GM23338 (cell line): ENCODE measurements around the gene RAD51B. TPM values are rescaled to one million over a fixed set of nuclear protein-coding genes. Genes with fewer than 3 reads are reported as not detected.

Experiments used
- ATAC-seq: fragments of 200-7000 bp; cut with Tn5 transposase; 3 replicates; pipeline ENCODE4 v1.9.1; 2020
- DNase-seq: peaks from one replicate; pipeline ENCODE4 v3.0.0-alpha.2; 2015; ENCODE audit warnings: low spot score
- H2AFZ ChIP-seq: fragments of 200-600 bp; sonication (generic); 2 replicates; pipeline ENCODE4 v1.8.0; 2016; ENCODE audit warnings: antibody characterized with exemption, mild to moderate bottlenecking, moderate library complexity
- H3F3A ChIP-seq: fragments of 200-600 bp; sonication (generic); replicated peaks from 2 replicates; pipeline ENCODE4 v1.8.0; 2017; ENCODE audit warnings: antibody characterized with exemption, mixed run types, low read depth
- H3K27ac ChIP-seq: fragments of 200-600 bp; sonication (generic); 2 replicates; pipeline ENCODE4 v1.6.1; 2016; ENCODE audit warnings: low read depth
- H3K27me3 ChIP-seq: fragments of 200-600 bp; sonication (generic); 2 replicates; pipeline ENCODE4 v1.8.0; 2016; ENCODE audit warnings: mild to moderate bottlenecking, mixed run types, moderate library complexity; ENCODE audit not compliant: insufficient read depth
- H3K36me3 ChIP-seq: fragments of 200-600 bp; sonication (generic); 2 replicates; pipeline ENCODE4 v1.8.0; 2016; ENCODE audit warnings: mild to moderate bottlenecking; ENCODE audit not compliant: insufficient read depth
- H3K4me1 ChIP-seq: fragments of 200-600 bp; sonication (generic); 2 replicates; pipeline ENCODE4 v1.8.0; 2016; ENCODE audit warnings: mild to moderate bottlenecking, moderate library complexity; ENCODE audit not compliant: insufficient read depth
- H3K4me2 ChIP-seq: fragments of 200-600 bp; sonication (generic); 2 replicates; pipeline ENCODE4 v1.7.1; 2017; ENCODE audit warnings: mixed run types
- H3K4me3 ChIP-seq: fragments of 200-600 bp; sonication (generic); 2 replicates; pipeline ENCODE4 v1.6.1; 2016; ENCODE audit warnings: mixed run types
- H3K79me2 ChIP-seq: fragments of 200-600 bp; sonication (generic); replicated peaks from 2 replicates; pipeline ENCODE4 v1.8.0; 2017; ENCODE audit warnings: mild to moderate bottlenecking; ENCODE audit not compliant: insufficient read depth
- H3K9me2 ChIP-seq: fragments of 200-600 bp; sonication (generic); 2 replicates; pipeline ENCODE4 v1.8.0; 2017; ENCODE audit not compliant: insufficient read depth
- H4K20me1 ChIP-seq: fragments of 200-600 bp; sonication (generic); replicated peaks from 2 replicates; pipeline ENCODE4 v1.8.0; 2017; ENCODE audit warnings: mild to moderate bottlenecking; ENCODE audit not compliant: insufficient read depth
- H3K27ac Mint-ChIP-seq: 2 replicates; pipeline ENCODE4 v1.8.0; 2020; ENCODE audit warnings: inconsistent platforms, mild to moderate bottlenecking, moderate library complexity, mixed read lengths
- H3K27me3 Mint-ChIP-seq: 3 replicates; pipeline ENCODE4 v1.8.0; 2022; ENCODE audit warnings: low read depth, mild to moderate bottlenecking, moderate library complexity, mixed read lengths, inconsistent platforms; ENCODE audit not compliant: insufficient read depth, poor library complexity
- H3K36me3 Mint-ChIP-seq: 3 replicates; pipeline ENCODE4 v1.8.0; 2021; ENCODE audit warnings: low read depth, mild to moderate bottlenecking, inconsistent platforms, moderate library complexity, mixed read lengths
- H3K4me1 Mint-ChIP-seq: 3 replicates; pipeline ENCODE4 v1.8.0; 2020; ENCODE audit warnings: mild to moderate bottlenecking, inconsistent platforms, mixed read lengths
- H3K4me3 Mint-ChIP-seq: 3 replicates; pipeline ENCODE4 v1.8.0; 2021; ENCODE audit warnings: moderate library complexity, mild to moderate bottlenecking, inconsistent platforms, mixed read lengths
- H3K9me3 Mint-ChIP-seq: 3 replicates; pipeline ENCODE4 v1.8.0; 2020; ENCODE audit warnings: moderate library complexity, mild to moderate bottlenecking, inconsistent platforms, mixed read lengths
- EZH2 ChIP-seq: fragments of 200-600 bp; sonication (generic); IDR thresholded peaks from one replicate; pipeline ENCODE4 v1.8.0; 2017; ENCODE audit warnings: antibody characterized with exemption, mild to moderate bottlenecking, low read depth; ENCODE audit not compliant: unreplicated experiment
- EZH2phosphoT487 ChIP-seq: fragments of 200-600 bp; sonication (generic); IDR thresholded peaks from one replicate; pipeline ENCODE4 v1.8.1; 2018; ENCODE audit warnings: antibody characterized with exemption; ENCODE audit not compliant: unreplicated experiment
- JUNB ChIP-seq: IDR thresholded peaks from one replicate; pipeline ENCODE4 v1.6.1; 2016; ENCODE audit warnings: antibody characterized with exemption; ENCODE audit not compliant: unreplicated experiment
- NANOG ChIP-seq: IDR thresholded peaks from 2 replicates; pipeline ENCODE4 v1.6.1; 2016; ENCODE audit warnings: antibody characterized with exemption, borderline replicate concordance
- POLR2AphosphoS5 ChIP-seq: IDR thresholded peaks from 2 replicates; pipeline ENCODE4 v1.6.1; 2016; ENCODE audit warnings: antibody characterized with exemption, low read depth
- STAT1 ChIP-seq: IDR thresholded peaks from one replicate; pipeline ENCODE4 v1.6.1; 2016; ENCODE audit warnings: antibody characterized with exemption; ENCODE audit not compliant: unreplicated experiment
- ZNF331 ChIP-seq: fragments of 250-450 bp; sonication (Bioruptor Pico); IDR thresholded peaks from 2 replicates; pipeline ENCODE4 v1.5.0; 2020; ENCODE audit warnings: low read depth, mild to moderate bottlenecking, moderate library complexity
- polyA plus RNA-seq: library from polyadenylated mRNA; unstranded; fragments of >200 nt; fragmentation: Nextera tagmentation; extraction: Ambion mirVana; gene quantifications from 2 replicates; pipeline ENCODE4 v1.2.1, GENCODE V29; 2016
- total RNA-seq: library from RNA; depleted of rRNA; stranded (reverse); fragments of >200 nt; shearing (Covaris generic); gene quantifications from 2 replicates; pipeline ENCODE4 v1.2.3, GENCODE V29; 2014
- TF ChIP-seq, protein P1 (sequence below): IDR thresholded peaks from 2 replicates; pipeline ENCODE4 v1.6.1; 2016; ENCODE audit warnings: antibody characterized with exemption
- TF ChIP-seq, protein P2 (sequence below), 2 experiments: fragments of 200-600 bp in 1 of 2; sonication (generic) in 1 of 2; conservative IDR thresholded peaks; 2 replicates each; pipeline versions ENCODE4 v1.5.1 to v1.6.1; 2016 to 2017; ENCODE audit warnings: antibody characterized with exemption in 2 of 2, low read depth in 2 of 2, mild to moderate bottlenecking in 2 of 2, moderate library complexity in 1 of 2
- TF ChIP-seq, protein P3 (sequence below): IDR thresholded peaks from one replicate; pipeline ENCODE4 v1.6.1; 2018; ENCODE audit warnings: antibody characterized with exemption; ENCODE audit not compliant: unreplicated experiment

Gene RAD51B
- total and polyA plus RNA-seq, 2 experiments from 2014 or later, result 15.7 to 29.1 TPM

DNA sequence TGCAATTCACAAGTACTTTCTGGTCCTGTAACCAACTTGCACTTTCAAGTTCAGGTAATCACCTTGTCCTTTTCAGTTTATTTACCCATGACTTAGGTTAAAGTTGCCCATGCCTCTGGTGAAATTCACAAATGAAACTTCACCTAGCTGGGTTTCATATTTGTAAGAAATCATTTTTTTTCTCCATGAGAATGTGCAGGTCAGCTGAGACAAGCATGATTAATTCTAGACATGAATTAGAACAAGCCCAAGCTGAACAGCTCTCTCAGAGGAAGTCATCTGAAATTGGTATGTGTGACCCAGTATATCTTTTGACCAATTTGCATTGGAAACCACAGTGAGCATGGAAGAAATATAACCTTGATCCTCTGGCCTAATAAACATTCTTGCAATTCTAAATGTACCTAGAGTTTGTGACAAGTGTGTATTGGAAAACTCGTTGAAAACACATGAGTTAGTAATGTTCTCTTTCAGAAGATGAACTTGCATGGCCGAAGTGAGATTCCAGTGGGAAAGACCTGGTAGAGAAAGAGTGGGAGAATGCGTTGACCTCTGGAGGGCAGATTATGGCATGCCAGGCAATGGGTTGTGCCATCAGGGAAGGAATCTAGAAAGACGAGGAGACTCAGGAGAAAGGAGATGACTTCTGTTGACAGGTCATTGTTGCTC, 486.8 kb downstream of the RAD51B start (continued):
- TF ChIP-seq STAT1 (no peak), JUNB (no peak), POLR2AphosphoS5 (no peak), EZH2phosphoT487 (no peak), NANOG (no peak)

DNA sequence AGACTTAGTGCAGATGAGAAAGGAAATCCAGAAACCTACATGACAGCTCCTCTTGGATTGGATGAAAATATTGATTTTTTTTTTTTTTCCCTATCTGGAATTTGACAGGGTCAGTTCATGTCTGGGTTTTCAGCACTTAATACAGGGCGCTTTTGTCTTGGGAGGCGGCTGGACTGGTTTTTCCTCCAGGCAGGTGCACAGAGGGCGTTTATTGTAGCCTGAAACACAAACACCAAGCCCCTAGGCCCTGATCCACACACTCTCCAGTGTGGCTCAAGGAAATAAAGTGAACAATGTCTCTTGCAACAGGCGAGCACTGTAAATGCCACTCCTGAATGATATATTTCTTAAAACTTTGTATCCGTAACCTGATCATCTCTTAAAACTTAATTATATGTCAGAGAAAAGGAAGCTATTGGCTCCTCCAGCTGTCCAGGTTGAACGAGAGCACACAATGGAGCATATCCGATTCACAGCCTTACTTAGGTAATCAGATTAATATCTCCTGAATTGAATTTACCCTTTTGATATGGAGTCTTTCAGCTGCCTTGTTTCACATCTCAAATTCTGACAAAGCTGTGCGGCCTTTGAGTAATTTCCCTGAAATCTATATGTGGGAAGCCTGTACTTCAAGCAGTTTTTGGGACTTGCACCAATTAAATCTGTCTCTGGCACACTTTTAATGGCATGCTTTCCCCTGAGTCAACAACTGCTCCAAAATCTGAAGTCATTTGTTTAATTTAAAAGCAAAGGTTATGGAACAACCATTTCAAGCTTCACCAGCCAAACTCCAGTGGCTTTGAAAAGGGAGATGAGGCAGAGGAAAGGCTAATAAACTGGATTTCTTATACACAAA, 487.6 kb downstream of the RAD51B start:
- Mint-ChIP-seq H3K36me3 (peaks cover 14% of the 10 kb centered on the region), H3K4me3 (no peak overlapping the region), H3K27me3 (no peaks in the 10 kb centered on the region), H3K27ac (no peak overlapping the region), H3K4me1 (peaks cover 13% of the 10 kb centered on the region), H3K9me3 (peaks cover 14% of the 10 kb centered on the region)
- TF ChIP-seq EZH2, result no peak
- TF ChIP-seq, protein P1, sequence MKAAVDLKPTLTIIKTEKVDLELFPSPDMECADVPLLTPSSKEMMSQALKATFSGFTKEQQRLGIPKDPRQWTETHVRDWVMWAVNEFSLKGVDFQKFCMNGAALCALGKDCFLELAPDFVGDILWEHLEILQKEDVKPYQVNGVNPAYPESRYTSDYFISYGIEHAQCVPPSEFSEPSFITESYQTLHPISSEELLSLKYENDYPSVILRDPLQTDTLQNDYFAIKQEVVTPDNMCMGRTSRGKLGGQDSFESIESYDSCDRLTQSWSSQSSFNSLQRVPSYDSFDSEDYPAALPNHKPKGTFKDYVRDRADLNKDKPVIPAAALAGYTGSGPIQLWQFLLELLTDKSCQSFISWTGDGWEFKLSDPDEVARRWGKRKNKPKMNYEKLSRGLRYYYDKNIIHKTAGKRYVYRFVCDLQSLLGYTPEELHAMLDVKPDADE, result no peak
- TF ChIP-seq, protein P2, sequence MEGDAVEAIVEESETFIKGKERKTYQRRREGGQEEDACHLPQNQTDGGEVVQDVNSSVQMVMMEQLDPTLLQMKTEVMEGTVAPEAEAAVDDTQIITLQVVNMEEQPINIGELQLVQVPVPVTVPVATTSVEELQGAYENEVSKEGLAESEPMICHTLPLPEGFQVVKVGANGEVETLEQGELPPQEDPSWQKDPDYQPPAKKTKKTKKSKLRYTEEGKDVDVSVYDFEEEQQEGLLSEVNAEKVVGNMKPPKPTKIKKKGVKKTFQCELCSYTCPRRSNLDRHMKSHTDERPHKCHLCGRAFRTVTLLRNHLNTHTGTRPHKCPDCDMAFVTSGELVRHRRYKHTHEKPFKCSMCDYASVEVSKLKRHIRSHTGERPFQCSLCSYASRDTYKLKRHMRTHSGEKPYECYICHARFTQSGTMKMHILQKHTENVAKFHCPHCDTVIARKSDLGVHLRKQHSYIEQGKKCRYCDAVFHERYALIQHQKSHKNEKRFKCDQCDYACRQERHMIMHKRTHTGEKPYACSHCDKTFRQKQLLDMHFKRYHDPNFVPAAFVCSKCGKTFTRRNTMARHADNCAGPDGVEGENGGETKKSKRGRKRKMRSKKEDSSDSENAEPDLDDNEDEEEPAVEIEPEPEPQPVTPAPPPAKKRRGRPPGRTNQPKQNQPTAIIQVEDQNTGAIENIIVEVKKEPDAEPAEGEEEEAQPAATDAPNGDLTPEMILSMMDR (conservative IDR thresholded peaks at IDR 0.05; ENCODE audit: low read depth in 2 of 2), result no peak
- TF ChIP-seq EZH2phosphoT487, result no peak
- no peak for TF ChIP-seq POLR2AphosphoS5
- TF ChIP-seq ZNF331 (CRISPR knock-in tag), result no peak
- no peak for TF ChIP-seq JUNB
- TF ChIP-seq STAT1, result no peak
- TF ChIP-seq NANOG, result no peak
- TF ChIP-seq, protein P3, sequence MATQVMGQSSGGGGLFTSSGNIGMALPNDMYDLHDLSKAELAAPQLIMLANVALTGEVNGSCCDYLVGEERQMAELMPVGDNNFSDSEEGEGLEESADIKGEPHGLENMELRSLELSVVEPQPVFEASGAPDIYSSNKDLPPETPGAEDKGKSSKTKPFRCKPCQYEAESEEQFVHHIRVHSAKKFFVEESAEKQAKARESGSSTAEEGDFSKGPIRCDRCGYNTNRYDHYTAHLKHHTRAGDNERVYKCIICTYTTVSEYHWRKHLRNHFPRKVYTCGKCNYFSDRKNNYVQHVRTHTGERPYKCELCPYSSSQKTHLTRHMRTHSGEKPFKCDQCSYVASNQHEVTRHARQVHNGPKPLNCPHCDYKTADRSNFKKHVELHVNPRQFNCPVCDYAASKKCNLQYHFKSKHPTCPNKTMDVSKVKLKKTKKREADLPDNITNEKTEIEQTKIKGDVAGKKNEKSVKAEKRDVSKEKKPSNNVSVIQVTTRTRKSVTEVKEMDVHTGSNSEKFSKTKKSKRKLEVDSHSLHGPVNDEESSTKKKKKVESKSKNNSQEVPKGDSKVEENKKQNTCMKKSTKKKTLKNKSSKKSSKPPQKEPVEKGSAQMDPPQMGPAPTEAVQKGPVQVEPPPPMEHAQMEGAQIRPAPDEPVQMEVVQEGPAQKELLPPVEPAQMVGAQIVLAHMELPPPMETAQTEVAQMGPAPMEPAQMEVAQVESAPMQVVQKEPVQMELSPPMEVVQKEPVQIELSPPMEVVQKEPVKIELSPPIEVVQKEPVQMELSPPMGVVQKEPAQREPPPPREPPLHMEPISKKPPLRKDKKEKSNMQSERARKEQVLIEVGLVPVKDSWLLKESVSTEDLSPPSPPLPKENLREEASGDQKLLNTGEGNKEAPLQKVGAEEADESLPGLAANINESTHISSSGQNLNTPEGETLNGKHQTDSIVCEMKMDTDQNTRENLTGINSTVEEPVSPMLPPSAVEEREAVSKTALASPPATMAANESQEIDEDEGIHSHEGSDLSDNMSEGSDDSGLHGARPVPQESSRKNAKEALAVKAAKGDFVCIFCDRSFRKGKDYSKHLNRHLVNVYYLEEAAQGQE, result no peak
- H3K27me3 ChIP-seq, result no peaks in the 10 kb centered on the region
- DNase-seq (no peak), ATAC-seq (no peak)
- no peaks in the 10 kb centered on the region for H3F3A ChIP-seq
- H4K20me1 ChIP-seq, result no peaks in the 10 kb centered on the region
- H3K79me2 ChIP-seq, result no peaks in the 10 kb centered on the region
- H3K36me3 ChIP-seq, result peaks cover 9% of the 10 kb centered on the region
- no peak overlapping the region for H3K4me2 ChIP-seq
- H3K27ac ChIP-seq, result no peak overlapping the region
- no peak overlapping the region for H3K4me3 ChIP-seq
- no peak overlapping the region for H2AFZ ChIP-seq
- peaks cover 7% of the 10 kb centered on the region; the same call in 1 of the 2 replicates for H3K9me2 ChIP-seq
- no peaks in the 10 kb centered on the region for H3K4me1 ChIP-seq
